ENCODE results near the gene HOTAIR. TPM values are rescaled to one million over a fixed set of nuclear protein-coding genes. Genes with fewer than 3 reads are reported as not detected.

The HOTAIR gene
- total and polyA plus RNA-seq, 2 donors (not counting 1 experiment from before 2014, with no cell fraction given), result not detected

DNA sequence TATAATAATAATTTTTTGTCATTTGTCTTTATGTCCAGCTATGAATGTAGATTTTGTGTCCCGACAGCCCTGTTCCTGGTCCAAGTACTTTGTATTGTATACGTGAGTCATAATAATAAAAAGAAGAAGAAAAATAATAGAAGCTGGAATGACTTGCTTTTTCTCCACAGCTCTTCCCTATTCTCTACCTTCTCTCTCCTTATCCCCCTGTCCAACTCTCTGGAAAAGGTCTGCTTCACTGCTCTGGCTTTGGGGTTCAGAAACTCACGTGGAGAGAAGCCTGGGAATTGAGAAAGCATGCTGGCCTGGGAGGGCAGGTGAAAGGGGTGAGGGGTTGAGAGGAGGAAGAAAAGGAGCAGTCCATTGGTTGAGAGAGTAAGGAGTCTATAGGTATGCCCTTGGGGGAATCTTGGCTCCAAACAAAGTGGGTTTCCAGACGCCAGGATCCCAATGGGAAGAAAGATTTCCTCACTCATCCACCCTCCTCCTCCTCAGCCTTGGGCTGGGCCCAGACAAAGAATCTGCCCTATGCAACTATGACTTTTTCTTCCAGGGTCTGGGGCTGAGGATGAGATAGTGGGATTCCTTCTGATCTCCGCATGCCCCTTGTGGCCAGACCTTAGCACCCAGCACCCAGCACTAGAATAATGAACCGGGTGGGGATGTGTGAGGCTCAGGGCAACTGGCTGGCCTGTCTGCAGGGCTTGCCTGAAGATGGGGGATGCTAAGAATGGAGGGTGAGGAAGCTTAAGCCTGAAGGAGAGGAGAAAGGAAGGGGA is 38.1 kb upstream of the HOTAIR start:
- H3K79me2 ChIP-seq (ENCODE audit: control insufficient read depth, insufficient read depth, low read length), result no peaks in the 10 kb centered on the region
- no peak overlapping the region for H3K27ac ChIP-seq (ENCODE audit: insufficient read depth, low read length)
- no peak overlapping the region for H3K4me3 ChIP-seq (replicated peaks in 1 of 4; ENCODE audit: control extremely low read depth in 1 of 4, insufficient read depth in 1 of 4, low read depth in 3 of 4, low read length in 4 of 4)

DNA sequence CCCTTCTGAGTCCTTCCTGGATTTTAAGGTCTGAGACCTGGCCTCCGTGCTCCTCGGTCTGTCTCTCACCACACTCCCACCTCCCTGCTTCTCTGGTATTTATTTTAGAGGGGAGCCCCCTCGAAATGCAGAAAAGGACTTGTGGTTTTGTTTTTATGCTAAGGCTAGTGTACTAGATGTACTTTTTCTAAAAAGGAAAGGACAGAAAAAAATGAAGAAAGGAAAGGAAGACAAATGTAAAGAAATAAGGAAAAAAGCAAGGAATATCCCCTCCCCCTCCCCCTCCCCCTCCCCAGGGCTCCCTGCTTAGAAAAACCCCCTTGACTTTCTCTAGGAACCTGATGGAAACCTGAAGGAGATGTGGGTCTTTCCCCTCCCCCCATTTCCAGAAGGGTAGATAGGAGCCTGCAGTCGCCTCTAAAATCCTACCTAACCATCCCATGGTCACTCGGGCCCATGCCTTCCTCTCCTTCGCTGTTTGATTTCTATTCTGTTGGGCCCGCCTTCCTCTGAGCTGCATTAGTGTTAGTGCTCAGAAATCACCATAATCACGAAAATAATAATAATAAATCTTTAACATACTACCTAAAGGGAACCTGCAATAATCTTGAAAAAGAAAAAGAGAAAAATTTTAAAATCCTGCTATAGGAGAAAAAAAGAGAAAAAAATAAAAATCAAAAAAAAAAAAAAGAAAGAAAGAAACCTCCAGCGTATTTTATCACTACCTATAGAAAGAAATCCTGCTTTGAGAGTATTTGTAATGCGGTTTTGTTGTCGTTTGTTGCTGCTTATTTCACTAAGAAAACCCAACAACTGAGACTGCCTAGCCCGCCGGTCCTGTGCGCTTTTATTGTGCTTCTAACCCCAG is 37.1 kb upstream of the HOTAIR start:
- Histone ChIP-seq H3K4me2 (ENCODE audit: extremely low read depth, insufficient read depth, low read length) (no peak overlapping the region), H4K20me1 (ENCODE audit: control insufficient read depth, extremely low read depth, insufficient read depth, low read length) (no peaks in the 10 kb centered on the region), H2AFZ (ENCODE audit: low read length) (no peak overlapping the region), H3K4me1 (ENCODE audit: control insufficient read depth, extremely low read depth, insufficient read depth, low read length) (no peaks in the 10 kb centered on the region), H3K9me3 (ENCODE audit: control insufficient read depth, insufficient read depth, low read depth, low read length) (no peaks in the 10 kb centered on the region), H3K79me2 (ENCODE audit: control insufficient read depth, insufficient read depth, low read length) (no peaks in the 10 kb centered on the region), H3K36me3 (ENCODE audit: control insufficient read depth, insufficient read depth, low read length) (no peaks in the 10 kb centered on the region), H3K27me3 (ENCODE audit: control insufficient read depth, insufficient read depth, low read length) (peaks cover 70% of the 10 kb centered on the region), H3K27ac (ENCODE audit: insufficient read depth, low read length) (no peak overlapping the region), H3K9ac (ENCODE audit: insufficient read depth, low read length) (no peak overlapping the region), H3K4me3 (replicated peaks in 1 of 4; ENCODE audit: control extremely low read depth in 1 of 4, insufficient read depth in 1 of 4, low read depth in 3 of 4, low read length in 4 of 4) (no peak overlapping the region)
- TF ChIP-seq, protein P1, sequence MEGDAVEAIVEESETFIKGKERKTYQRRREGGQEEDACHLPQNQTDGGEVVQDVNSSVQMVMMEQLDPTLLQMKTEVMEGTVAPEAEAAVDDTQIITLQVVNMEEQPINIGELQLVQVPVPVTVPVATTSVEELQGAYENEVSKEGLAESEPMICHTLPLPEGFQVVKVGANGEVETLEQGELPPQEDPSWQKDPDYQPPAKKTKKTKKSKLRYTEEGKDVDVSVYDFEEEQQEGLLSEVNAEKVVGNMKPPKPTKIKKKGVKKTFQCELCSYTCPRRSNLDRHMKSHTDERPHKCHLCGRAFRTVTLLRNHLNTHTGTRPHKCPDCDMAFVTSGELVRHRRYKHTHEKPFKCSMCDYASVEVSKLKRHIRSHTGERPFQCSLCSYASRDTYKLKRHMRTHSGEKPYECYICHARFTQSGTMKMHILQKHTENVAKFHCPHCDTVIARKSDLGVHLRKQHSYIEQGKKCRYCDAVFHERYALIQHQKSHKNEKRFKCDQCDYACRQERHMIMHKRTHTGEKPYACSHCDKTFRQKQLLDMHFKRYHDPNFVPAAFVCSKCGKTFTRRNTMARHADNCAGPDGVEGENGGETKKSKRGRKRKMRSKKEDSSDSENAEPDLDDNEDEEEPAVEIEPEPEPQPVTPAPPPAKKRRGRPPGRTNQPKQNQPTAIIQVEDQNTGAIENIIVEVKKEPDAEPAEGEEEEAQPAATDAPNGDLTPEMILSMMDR (conservative IDR thresholded peaks at IDR 0.05 in 1 of 2, IDR thresholded peaks at IDR 0.05 in 1 of 2; ENCODE audit: low read depth in 1 of 2, low read length in 2 of 2), result no peak
- no peak for TF ChIP-seq EZH2 (IDR thresholded peaks at IDR 0.05; ENCODE audit: low read length, missing control alignments)
- DNase-seq (ENCODE audit: low read depth in 2 of 2), result no peak

More for the DNA sequence above, 38.1 kb upstream of the HOTAIR start:
- Histone ChIP-seq H3K36me3 (ENCODE audit: control insufficient read depth, insufficient read depth, low read length) (no peaks in the 10 kb centered on the region), H3K4me2 (ENCODE audit: extremely low read depth, insufficient read depth, low read length) (no peak overlapping the region), H3K9ac (ENCODE audit: insufficient read depth, low read length) (no peak overlapping the region), H4K20me1 (ENCODE audit: control insufficient read depth, extremely low read depth, insufficient read depth, low read length) (no peaks in the 10 kb centered on the region), H3K27me3 (ENCODE audit: control insufficient read depth, insufficient read depth, low read length) (peaks cover 62% of the 10 kb centered on the region), H3K4me1 (ENCODE audit: control insufficient read depth, extremely low read depth, insufficient read depth, low read length) (no peaks in the 10 kb centered on the region), H3K9me3 (ENCODE audit: control insufficient read depth, insufficient read depth, low read depth, low read length) (no peaks in the 10 kb centered on the region), H2AFZ (ENCODE audit: low read length) (no peak overlapping the region)
- no peak for TF ChIP-seq EZH2 (IDR thresholded peaks at IDR 0.05; ENCODE audit: low read length, missing control alignments)
- TF ChIP-seq, protein P1 (conservative IDR thresholded peaks at IDR 0.05 in 1 of 2, IDR thresholded peaks at IDR 0.05 in 1 of 2; ENCODE audit: low read depth in 1 of 2, low read length in 2 of 2), result no peak
- DNase-seq (ENCODE audit: low read depth in 2 of 2), result no peak

DNA sequence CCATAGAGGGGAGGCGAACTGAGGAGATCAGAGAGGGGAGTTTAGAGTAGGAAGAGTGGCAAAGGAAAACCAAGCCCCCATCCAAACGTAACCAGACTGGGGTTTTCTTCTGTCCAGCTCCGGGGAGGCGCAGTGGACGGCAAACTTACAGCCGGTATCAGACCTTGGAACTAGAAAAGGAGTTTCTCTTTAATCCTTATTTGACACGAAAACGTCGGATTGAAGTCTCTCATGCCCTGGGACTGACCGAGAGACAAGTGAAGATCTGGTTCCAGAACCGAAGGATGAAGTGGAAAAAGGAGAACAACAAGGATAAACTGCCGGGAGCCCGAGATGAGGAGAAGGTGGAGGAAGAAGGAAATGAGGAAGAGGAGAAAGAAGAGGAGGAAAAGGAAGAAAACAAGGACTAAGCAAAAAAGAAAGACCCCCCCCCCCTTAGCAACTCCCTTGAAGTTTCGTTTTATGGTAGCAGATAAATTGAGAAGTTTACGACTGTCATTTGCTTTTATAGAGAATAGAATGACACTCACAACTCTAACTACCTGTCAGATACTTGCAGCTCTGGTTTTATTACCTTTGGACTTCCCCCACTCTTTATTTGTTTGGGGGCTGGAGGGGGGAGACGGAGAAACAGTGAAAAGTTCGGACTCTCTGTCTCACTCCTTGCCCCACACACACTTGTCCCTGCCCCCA is 36.4 kb upstream of the HOTAIR start:
- no peaks in the 10 kb centered on the region for H3K79me2 ChIP-seq (ENCODE audit: control insufficient read depth, insufficient read depth, low read length)

More for the DNA sequence above, 36.4 kb upstream of the HOTAIR start:
- H3K27me3 ChIP-seq (ENCODE audit: control insufficient read depth, insufficient read depth, low read length), result peaks cover 74% of the 10 kb centered on the region
- peak overlapping the region in 1 of 4 experiments; percentile 6 for H3K4me3 ChIP-seq (replicated peaks in 1 of 4; ENCODE audit: control extremely low read depth in 1 of 4, insufficient read depth in 1 of 4, low read depth in 3 of 4, low read length in 4 of 4)
- H3K9me3 ChIP-seq (ENCODE audit: control insufficient read depth, insufficient read depth, low read depth, low read length), result no peaks in the 10 kb centered on the region
- TF ChIP-seq EZH2 (IDR thresholded peaks at IDR 0.05; ENCODE audit: low read length, missing control alignments), result peak; percentile 25
- TF ChIP-seq, protein P1 (conservative IDR thresholded peaks at IDR 0.05 in 1 of 2, IDR thresholded peaks at IDR 0.05 in 1 of 2; ENCODE audit: low read depth in 1 of 2, low read length in 2 of 2), result no peak
- no peak for DNase-seq (ENCODE audit: low read depth in 2 of 2)
- H3K36me3 ChIP-seq (ENCODE audit: control insufficient read depth, insufficient read depth, low read length), result no peaks in the 10 kb centered on the region
- H3K4me1 ChIP-seq (ENCODE audit: control insufficient read depth, extremely low read depth, insufficient read depth, low read length), result no peaks in the 10 kb centered on the region
- no peak overlapping the region for H3K27ac ChIP-seq (ENCODE audit: insufficient read depth, low read length)
- H2AFZ ChIP-seq (ENCODE audit: low read length), result no peak overlapping the region
- H4K20me1 ChIP-seq (ENCODE audit: control insufficient read depth, extremely low read depth, insufficient read depth, low read length), result no peaks in the 10 kb centered on the region
- H3K4me2 ChIP-seq (ENCODE audit: extremely low read depth, insufficient read depth, low read length), result no peak overlapping the region
- no peak overlapping the region for H3K9ac ChIP-seq (ENCODE audit: insufficient read depth, low read length)
